Measurements from ENCODE around the gene LAG3. TPM values are rescaled to one million over a fixed set of nuclear protein-coding genes. Genes with fewer than 3 reads are reported as not detected.

Gene LAG3
- total and polyA plus RNA-seq, 2 donors (not counting 1 experiment from before 2014, with no cell fraction given), result 0.17 TPM

GRCh38 chr12:6771091-6771495, 1.2 kb upstream of the LAG3 start:
- no peaks in the 10 kb centered on the region for H3K9me3 ChIP-seq (ENCODE audit: control insufficient read depth, insufficient read depth, low read depth, low read length)
- DNase-seq (ENCODE audit: low read depth in 2 of 2), result no peak
- no peak overlapping the region for H2AFZ ChIP-seq (ENCODE audit: low read length)
- H3K4me3 ChIP-seq (replicated peaks in 1 of 4; ENCODE audit: control extremely low read depth in 1 of 4, insufficient read depth in 1 of 4, low read depth in 3 of 4, low read length in 4 of 4), result no peak overlapping the region
- no peak overlapping the region for H3K9ac ChIP-seq (ENCODE audit: insufficient read depth, low read length)
- no peak overlapping the region for H3K4me2 ChIP-seq (ENCODE audit: extremely low read depth, insufficient read depth, low read length)
- H3K27me3 ChIP-seq (ENCODE audit: control insufficient read depth, insufficient read depth, low read length), result no peaks in the 10 kb centered on the region
- H3K36me3 ChIP-seq (ENCODE audit: control insufficient read depth, insufficient read depth, low read length), result peaks cover 13% of the 10 kb centered on the region
- no peak overlapping the region for H3K27ac ChIP-seq (ENCODE audit: insufficient read depth, low read length)
- H4K20me1 ChIP-seq (ENCODE audit: control insufficient read depth, extremely low read depth, insufficient read depth, low read length), result peaks cover 7% of the 10 kb centered on the region
- peaks cover 21% of the 10 kb centered on the region for H3K4me1 ChIP-seq (ENCODE audit: control insufficient read depth, extremely low read depth, insufficient read depth, low read length)
- H3K79me2 ChIP-seq (ENCODE audit: control insufficient read depth, insufficient read depth, low read length), result peaks cover 34% of the 10 kb centered on the region
- no peak for TF ChIP-seq CTCF (conservative IDR thresholded peaks at IDR 0.05 in 1 of 2, IDR thresholded peaks at IDR 0.05 in 1 of 2; ENCODE audit: low read depth in 1 of 2, low read length in 2 of 2)
- no peak for TF ChIP-seq EZH2 (IDR thresholded peaks at IDR 0.05; ENCODE audit: low read length, missing control alignments)

GRCh38 chr12:6771509-6772330, 600 bp upstream of the LAG3 start:
- Histone ChIP-seq H3K4me1 (ENCODE audit: control insufficient read depth, extremely low read depth, insufficient read depth, low read length) (peaks cover 21% of the 10 kb centered on the region), H3K27ac (ENCODE audit: insufficient read depth, low read length) (no peak overlapping the region), H3K27me3 (ENCODE audit: control insufficient read depth, insufficient read depth, low read length) (no peaks in the 10 kb centered on the region), H3K9me3 (ENCODE audit: control insufficient read depth, insufficient read depth, low read depth, low read length) (no peaks in the 10 kb centered on the region), H4K20me1 (ENCODE audit: control insufficient read depth, extremely low read depth, insufficient read depth, low read length) (peaks cover 7% of the 10 kb centered on the region), H3K4me2 (ENCODE audit: extremely low read depth, insufficient read depth, low read length) (peak overlapping the region; percentile 35), H3K9ac (ENCODE audit: insufficient read depth, low read length) (no peak overlapping the region), H2AFZ (ENCODE audit: low read length) (no peak overlapping the region), H3K36me3 (ENCODE audit: control insufficient read depth, insufficient read depth, low read length) (peaks cover 13% of the 10 kb centered on the region), H3K4me3 (replicated peaks in 1 of 4; ENCODE audit: control extremely low read depth in 1 of 4, insufficient read depth in 1 of 4, low read depth in 3 of 4, low read length in 4 of 4) (no peak overlapping the region), H3K79me2 (ENCODE audit: control insufficient read depth, insufficient read depth, low read length) (peaks cover 33% of the 10 kb centered on the region)
- DNase-seq (ENCODE audit: low read depth in 2 of 2), result no peak
- TF ChIP-seq EZH2 (IDR thresholded peaks at IDR 0.05; ENCODE audit: low read length, missing control alignments), result no peak
- no peak for TF ChIP-seq CTCF (conservative IDR thresholded peaks at IDR 0.05 in 1 of 2, IDR thresholded peaks at IDR 0.05 in 1 of 2; ENCODE audit: low read depth in 1 of 2, low read length in 2 of 2)

GRCh38 chr12:6772726-6773589, 638 bp downstream of the LAG3 start:
- H2AFZ ChIP-seq (ENCODE audit: low read length), result no peak overlapping the region
- H3K27ac ChIP-seq (ENCODE audit: insufficient read depth, low read length), result no peak overlapping the region
- TF ChIP-seq EZH2 (IDR thresholded peaks at IDR 0.05; ENCODE audit: low read length, missing control alignments) (no peak), CTCF (conservative IDR thresholded peaks at IDR 0.05 in 1 of 2, IDR thresholded peaks at IDR 0.05 in 1 of 2; ENCODE audit: low read depth in 1 of 2, low read length in 2 of 2) (no peak)
- H3K9ac ChIP-seq (ENCODE audit: insufficient read depth, low read length), result no peak overlapping the region
- DNase-seq (ENCODE audit: low read depth in 2 of 2), result no peak
- H3K79me2 ChIP-seq (ENCODE audit: control insufficient read depth, insufficient read depth, low read length), result peaks cover 21% of the 10 kb centered on the region
- H3K9me3 ChIP-seq (ENCODE audit: control insufficient read depth, insufficient read depth, low read depth, low read length), result no peaks in the 10 kb centered on the region
- H3K4me3 ChIP-seq (replicated peaks in 1 of 4; ENCODE audit: control extremely low read depth in 1 of 4, insufficient read depth in 1 of 4, low read depth in 3 of 4, low read length in 4 of 4), result no peak overlapping the region
- peaks cover 21% of the 10 kb centered on the region for H3K4me1 ChIP-seq (ENCODE audit: control insufficient read depth, extremely low read depth, insufficient read depth, low read length)
- peaks cover 7% of the 10 kb centered on the region for H4K20me1 ChIP-seq (ENCODE audit: control insufficient read depth, extremely low read depth, insufficient read depth, low read length)
- H3K4me2 ChIP-seq (ENCODE audit: extremely low read depth, insufficient read depth, low read length), result no peak overlapping the region
- no peaks in the 10 kb centered on the region for H3K27me3 ChIP-seq (ENCODE audit: control insufficient read depth, insufficient read depth, low read length)
- H3K36me3 ChIP-seq (ENCODE audit: control insufficient read depth, insufficient read depth, low read length), result peaks cover 13% of the 10 kb centered on the region
